AG04449 (cell line): ENCODE data around the gene FKBP10.

Experiments used
- CTCF ChIA-PET: fragments of 350-600 bp; formaldehyde crosslinking; extraction: SDS; loops from one replicate; lab custom pipeline; 2021; ENCODE audit warnings: antibody characterized with exemption; lab: Yijun Ruan, JAX
- POLR2A ChIA-PET: fragments of 400-600, 350-600 bp; formaldehyde crosslinking; extraction: SDS; loops from one replicate; lab custom pipeline; 2020; ENCODE audit warnings: antibody characterized with exemption, inconsistent platforms; lab: Yijun Ruan, JAX
- DNase-seq: peaks from one replicate; pipeline ENCODE4 v3.0.0-alpha.2; 2010; ENCODE audit warnings: low read depth, low spot score
- H3K4me3 ChIP-seq: 2 replicates; pipeline ENCODE4 v1.5.1; 2011; ENCODE audit warnings: low read depth, mild to moderate bottlenecking, control low read depth, low read length
- CTCF ChIP-seq: IDR thresholded peaks from one replicate; pipeline ENCODE4 v1.5.1; 2011; ENCODE audit warnings: mild to moderate bottlenecking, moderate library complexity, low read length, control low read depth, inconsistent platforms; ENCODE audit not compliant: insufficient read depth; ENCODE audit errors: missing control alignments

Gene FKBP10

GRCh38 chr17:41870627-41871026, 57.8 kb downstream of the FKBP10 start:
- H3K4me3 ChIP-seq: no peak overlapping the region
- CTCF ChIA-PET: interaction anchor here (1.4 to 2.5 kb wide), 2 partner anchors 133 to 175 kb away, joined by 4 to 6 read pairs; no protein-coding TSS in a partner anchor
- no peak for TF ChIP-seq CTCF
- POLR2A ChIA-PET: interaction anchor here (0.6 kb wide), 1 partner anchor 40 kb away, joined by 3 read pairs; no protein-coding TSS in a partner anchor
- no peak for DNase-seq

GRCh38 chr17:41871789-41872188, 59.0 kb downstream of the FKBP10 start:
- no peak for TF ChIP-seq CTCF
- H3K4me3 ChIP-seq: no peak overlapping the region
- ChIA-PET CTCF (interaction anchor here (2.5 kb wide), 1 partner anchor 176 kb away, joined by 6 read pairs; no protein-coding TSS in a partner anchor), POLR2A (interaction anchor here (0.6 kb wide), 1 partner anchor 10 kb away, joined by 3 read pairs; no protein-coding TSS in a partner anchor)
- no peak for DNase-seq
